HL-60 (cell line): ENCODE results near the gene LMOD1.

ENCODE experiments used
- GABPA ChIP-seq: IDR thresholded peaks from 2 replicates; pipeline ENCODE4 v1.6.1; 2012; ENCODE audit warnings: low read depth
- POLR2AphosphoS5 ChIP-seq: IDR thresholded peaks from 2 replicates; pipeline ENCODE4 v1.6.1; 2012; ENCODE audit warnings: low read depth
- SPI1 ChIP-seq: IDR thresholded peaks from 2 replicates; pipeline ENCODE4 v1.6.1; 2012; ENCODE audit warnings: low read depth, mild to moderate bottlenecking, borderline replicate concordance
- TF ChIP-seq, protein P1 (sequence below): IDR thresholded peaks from one replicate; pipeline ENCODE4 v1.5.1; 2011; ENCODE audit warnings: low read length, control low read depth, inconsistent platforms; ENCODE audit not compliant: insufficient read depth

DNA sequence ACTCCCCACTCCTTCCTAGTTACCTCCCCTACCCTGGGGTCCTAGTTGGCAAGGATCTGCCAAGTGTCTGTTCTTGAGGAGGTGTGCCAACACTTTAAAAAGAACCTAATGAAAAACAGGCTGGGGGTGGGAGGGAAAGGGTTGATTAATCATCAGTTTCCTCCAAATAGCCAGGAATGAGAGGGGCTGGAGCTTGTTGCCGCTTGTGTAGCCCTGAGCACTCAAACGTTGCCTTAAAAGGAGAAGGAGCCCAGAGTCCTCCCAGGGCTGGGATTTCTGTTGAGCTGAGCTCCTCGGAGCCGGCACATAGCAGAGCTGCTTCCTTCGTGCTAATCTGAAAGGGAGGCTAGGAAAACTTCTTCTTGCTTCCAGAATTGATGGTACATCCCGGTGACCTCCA is 41.8 kb downstream of the LMOD1 start:
- TF ChIP-seq, protein P1, sequence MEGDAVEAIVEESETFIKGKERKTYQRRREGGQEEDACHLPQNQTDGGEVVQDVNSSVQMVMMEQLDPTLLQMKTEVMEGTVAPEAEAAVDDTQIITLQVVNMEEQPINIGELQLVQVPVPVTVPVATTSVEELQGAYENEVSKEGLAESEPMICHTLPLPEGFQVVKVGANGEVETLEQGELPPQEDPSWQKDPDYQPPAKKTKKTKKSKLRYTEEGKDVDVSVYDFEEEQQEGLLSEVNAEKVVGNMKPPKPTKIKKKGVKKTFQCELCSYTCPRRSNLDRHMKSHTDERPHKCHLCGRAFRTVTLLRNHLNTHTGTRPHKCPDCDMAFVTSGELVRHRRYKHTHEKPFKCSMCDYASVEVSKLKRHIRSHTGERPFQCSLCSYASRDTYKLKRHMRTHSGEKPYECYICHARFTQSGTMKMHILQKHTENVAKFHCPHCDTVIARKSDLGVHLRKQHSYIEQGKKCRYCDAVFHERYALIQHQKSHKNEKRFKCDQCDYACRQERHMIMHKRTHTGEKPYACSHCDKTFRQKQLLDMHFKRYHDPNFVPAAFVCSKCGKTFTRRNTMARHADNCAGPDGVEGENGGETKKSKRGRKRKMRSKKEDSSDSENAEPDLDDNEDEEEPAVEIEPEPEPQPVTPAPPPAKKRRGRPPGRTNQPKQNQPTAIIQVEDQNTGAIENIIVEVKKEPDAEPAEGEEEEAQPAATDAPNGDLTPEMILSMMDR, result no peak
- TF ChIP-seq POLR2AphosphoS5 (no peak), SPI1 (no peak), GABPA (no peak)
